Endometrial microvascular endothelial cells (primary cell): ENCODE results near the gene WDR27. TPM values are rescaled to one million over a fixed set of nuclear protein-coding genes. Genes with fewer than 3 reads are reported as not detected.

Experiments used
- in situ Hi-C: cut with HindIII; loops from 2 replicates; pipeline ENCODE4 v1.10.0; 2017; ENCODE audit warnings: low sequenced_read_pairs, low pct_unique_long_range_greater_than_20kb; ENCODE audit errors: inconsistent ontology term
- total RNA-seq: library from RNA; depleted of rRNA; stranded (reverse); fragments of >200 nt; gene quantifications from one replicate; pipeline ENCODE4 v1.2.3, GENCODE V29; 2015; ENCODE audit errors: inconsistent ontology term

The WDR27 gene
- total RNA-seq, 1 donor from 2014 or later: 22.3 TPM

DNA sequence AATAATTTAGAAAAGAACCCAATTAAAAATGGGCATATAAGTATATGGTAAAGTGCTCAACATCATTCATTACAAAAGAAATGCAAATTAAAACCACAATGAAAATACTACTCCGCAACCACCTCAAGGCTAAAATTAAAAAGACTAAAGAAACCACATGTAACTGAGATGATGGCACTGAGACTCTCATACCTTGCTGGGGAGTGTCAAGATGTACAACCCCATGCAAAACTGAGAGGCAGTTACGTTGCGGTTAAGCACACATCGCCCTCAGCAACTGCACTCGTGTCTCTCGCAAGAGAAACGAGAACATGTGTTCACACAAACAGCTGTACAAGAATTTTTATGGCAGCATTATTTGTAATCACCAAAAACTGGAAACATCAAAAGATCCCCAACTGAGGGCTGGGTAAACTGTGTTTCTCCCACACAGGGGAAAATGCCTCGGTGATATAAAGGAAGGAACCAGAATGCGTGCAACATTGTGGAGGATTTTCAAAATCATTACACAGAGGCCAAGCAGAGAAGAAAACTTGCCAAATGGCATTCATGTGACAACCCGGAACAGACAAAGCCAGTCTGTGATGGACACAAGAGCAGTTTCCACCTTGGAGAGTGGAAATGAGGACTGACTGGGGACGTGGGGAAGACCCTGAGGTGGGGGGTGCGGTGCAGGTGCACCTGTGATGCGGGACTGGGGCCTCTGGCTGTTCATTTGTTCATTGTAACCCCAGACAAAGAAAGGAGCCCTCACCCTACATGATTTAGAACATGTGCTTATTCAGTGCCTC lies 144.9 kb downstream of the WDR27 start:
- in situ Hi-C loops: no loop called here

DNA sequence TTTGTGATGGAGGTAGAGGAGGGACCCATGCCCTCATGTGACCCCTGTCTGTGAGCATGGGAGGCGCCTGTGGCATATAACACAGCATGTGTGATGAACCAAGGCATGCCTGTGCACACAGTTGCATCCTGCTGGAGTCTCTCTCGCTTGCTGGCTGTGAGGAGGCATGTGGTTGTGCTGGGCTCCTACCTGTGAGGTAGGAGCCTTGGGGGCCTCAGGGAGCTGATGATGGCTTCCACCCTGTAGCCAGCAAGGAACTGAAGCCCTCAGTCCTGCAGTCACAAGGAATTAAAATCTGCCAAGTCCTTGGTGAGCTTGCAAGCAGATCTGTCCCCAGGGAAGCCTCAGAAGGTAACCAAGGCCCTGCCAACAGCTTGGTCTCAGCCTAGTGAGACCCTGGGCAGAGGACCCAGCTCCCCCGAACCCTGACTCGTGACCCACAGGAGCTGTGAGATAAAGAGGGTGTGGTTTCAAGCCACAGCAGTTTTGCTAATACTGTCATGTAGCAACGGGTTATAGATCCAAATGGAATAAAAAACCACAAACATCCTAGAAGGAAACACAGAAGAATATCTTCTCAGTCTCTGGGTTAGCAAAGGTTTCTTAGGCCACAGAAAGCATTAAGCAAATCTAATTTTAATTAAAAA lies 145.7 kb downstream of the WDR27 start:
- in situ Hi-C loops: no loop called here

DNA sequence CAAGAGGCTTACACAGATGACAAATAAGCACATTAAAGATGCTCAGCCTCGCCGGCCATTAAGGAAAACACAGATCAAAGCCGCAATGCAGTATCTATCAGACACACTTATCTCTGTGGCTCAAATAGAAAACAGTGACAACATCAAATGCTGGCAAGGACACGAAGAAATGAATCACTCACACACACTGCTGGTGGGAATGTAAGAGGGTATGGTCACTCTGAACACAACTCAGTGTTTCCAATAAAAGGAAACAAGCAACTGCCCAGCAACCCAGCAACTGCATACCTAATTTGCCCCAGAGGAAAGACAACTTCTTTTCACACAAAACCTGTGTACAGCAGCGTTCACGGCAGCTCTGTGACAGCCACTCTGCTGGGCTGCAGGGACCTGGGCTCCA lies 155.8 kb downstream of the WDR27 start:
- in situ Hi-C loops: no loop called here

DNA sequence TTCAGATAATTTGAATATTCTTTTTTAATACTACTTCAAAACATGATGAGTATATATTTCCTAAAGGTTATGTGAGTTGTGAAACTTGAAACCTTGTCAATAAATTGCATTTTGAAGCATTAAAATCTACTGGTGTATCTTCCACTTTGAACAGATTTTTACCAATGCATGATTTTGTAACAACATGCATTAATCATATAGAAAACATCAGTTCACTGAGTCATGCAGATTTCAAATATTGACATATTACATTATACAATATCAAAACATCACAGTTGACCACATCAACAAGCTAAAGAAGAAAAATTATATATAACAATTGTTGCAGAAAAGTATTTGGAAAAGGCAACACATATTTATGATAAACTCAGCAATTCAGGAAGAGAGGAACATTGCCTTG lies 158.1 kb downstream of the WDR27 start:
- in situ Hi-C loops: no loop called here

DNA sequence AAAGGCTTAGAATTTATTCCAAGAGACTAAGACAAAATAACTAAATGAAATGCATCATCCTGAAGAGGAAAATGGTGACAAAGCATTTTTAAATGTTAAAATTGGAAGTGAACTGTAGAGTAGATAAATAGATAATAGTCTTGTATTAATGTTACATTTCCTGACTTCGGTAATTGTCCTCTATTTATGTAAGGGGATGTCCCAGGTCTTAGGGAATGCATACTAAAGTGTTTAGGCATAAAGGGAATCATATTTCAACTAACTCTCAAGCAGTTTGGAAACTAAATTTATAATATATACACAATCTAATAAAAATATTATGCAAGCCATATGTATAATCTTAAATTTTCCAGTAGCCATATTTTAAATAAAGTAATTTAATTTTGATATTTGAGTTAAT lies 159.3 kb downstream of the WDR27 start:
- in situ Hi-C loops: no loop called here

GRCh38 chr6:169539176-169539897 lies 162.5 kb downstream of the WDR27 start:
- in situ Hi-C loops: no loop called here

GRCh38 chr6:169536446-169537170 lies 165.2 kb downstream of the WDR27 start:
- in situ Hi-C loops: no loop called here

DNA sequence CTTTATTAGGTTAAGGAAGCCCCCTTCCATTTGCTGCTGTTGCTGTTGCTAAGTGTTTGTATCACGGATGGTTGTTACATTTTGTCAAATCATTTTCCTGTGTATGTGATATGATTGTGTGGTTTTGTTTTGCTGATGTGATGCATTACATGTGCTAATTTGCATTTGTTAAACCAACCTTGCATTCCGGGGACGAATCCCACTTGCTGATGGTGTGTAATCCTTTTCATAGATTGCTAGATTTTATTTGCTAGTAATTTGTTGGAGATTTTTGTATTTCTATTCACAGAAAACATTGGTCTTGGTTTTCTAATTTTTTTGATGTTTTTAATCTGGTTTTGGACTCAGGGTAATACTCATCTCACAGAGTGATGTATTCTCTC lies 167.8 kb downstream of the WDR27 start:
- in situ Hi-C loops: no loop called here

GRCh38 chr6:169533301-169534038 lies 168.4 kb downstream of the WDR27 start:
- in situ Hi-C loops: no loop called here

GRCh38 chr6:169530752-169531123 lies 171.1 kb downstream of the WDR27 start:
- in situ Hi-C loops: no loop called here

DNA sequence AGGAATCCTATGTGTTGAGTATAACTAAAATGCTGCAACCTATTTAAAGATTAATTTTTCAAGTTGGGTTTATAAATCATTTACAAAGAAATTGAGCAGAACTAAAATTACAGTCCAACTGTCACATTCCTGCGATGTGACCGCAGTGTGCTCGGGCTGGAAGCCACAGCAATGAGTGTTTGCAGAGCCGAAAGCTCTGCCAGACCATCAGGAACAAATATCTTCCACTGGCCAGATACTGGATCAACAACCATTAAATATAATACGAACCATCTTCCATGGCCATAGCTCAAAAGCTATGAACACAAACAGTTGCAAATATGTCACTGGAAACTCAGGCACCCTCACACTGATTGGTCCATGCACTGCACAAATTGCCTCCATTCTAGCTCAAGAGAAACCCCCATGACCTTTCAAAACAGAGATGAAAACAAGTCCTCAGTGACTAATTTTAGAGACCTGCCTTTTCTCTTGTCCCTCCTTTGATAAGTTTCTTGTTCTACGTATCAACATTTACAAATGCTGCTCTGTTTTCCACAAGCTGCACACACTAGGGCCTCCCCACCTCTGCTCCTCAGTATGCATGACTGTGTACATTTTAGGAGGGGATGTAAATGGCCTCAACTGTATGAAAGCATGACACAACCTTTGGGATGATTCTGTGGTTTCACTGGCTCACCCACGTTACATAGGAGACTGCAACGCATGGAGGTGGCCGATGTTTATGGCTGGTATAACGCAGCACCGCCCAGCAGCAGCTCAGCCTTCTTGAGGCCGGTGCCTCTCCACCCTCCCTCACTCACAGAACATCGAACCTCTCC lies 171.7 kb downstream of the WDR27 start:
- in situ Hi-C loops: no loop called here

GRCh38 chr6:169528755-169529154 lies 173.1 kb downstream of the WDR27 start:
- in situ Hi-C loops: no loop called here

DNA sequence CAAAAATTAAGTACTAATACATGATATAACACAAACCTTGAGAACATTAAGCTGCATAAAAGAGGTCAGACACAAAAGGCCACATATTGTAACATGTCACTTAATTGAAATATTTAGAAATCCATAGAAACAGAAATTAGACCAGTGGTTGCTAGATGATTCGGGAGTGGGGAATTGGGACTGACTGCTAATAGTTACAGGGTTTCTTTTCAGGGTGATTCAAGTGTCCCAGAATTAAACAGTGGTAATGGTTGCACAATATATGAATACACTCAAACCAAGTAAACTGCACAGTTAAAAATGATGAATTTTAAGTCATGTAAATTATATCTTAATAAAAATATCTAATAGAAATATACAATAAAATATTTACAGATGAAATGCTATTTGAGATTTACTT lies 174.5 kb downstream of the WDR27 start:
- in situ Hi-C loops: no loop called here

- in situ Hi-C loops: no loop called here
Measured at GRCh38 chr6:169521825-169522224, 180.0 kb downstream of the WDR27 start.

DNA sequence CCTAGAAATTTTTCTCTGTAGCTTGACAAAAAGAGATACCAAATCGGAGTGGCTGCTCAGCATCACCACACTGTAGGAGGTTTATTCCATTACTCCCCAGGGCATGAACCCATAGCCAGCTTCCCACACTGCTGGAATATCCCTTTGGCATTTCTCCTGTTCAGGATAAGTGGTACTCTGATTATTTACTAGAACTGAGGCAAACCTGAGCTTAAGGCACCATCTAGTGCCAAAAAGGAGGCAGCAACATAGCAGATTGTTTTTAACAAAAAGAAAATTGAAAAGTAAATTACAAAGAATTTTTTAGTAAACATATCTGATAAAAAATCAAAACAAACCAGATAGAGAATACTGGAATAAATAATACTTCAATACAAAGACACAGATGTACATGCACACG lies 181.7 kb downstream of the WDR27 start:
- in situ Hi-C loops: no loop called here

GRCh38 chr6:169518451-169518850 lies 183.4 kb downstream of the WDR27 start:
- in situ Hi-C loops: no loop called here

- in situ Hi-C loops: no loop called here
Measured at GRCh38 chr6:169513478-169514193, 188.2 kb downstream of the WDR27 start.
